Right atrium auricular region (tissue), 2 donors: Measurements from ENCODE around the gene CSMD2. TPM values are rescaled to one million over a fixed set of nuclear protein-coding genes. Genes with fewer than 3 reads are reported as not detected.
A peak's percentile ranks its signal among the peaks of the same experiment; 100 is the strongest.

Experiments used
- DNase-seq: peaks from one replicate; pipeline ENCODE4 v3.0.0-alpha.2; 2019; ENCODE audit warnings: low spot score
- H3K27ac ChIP-seq, 2 donors: fragments of 200-600 bp; sonication (generic); 1 replicate in 1 of 2; 2 replicates in 1 of 2; pipeline ENCODE4 v1.5.1; 2016 to 2019
- H3K27me3 ChIP-seq, 2 donors: fragments of 200-600 bp; sonication (generic); one replicate each; pipeline versions ENCODE4 v1.5.1 to v1.6.0; 2017 to 2019
- H3K36me3 ChIP-seq: fragments of 200-600 bp; sonication (generic); one replicate; pipeline ENCODE4 v1.5.1; 2016
- H3K4me1 ChIP-seq, 2 donors: fragments of 200-600 bp; sonication (generic); one replicate each; pipeline versions ENCODE4 v1.5.1 to v1.6.0; 2017 to 2019
- H3K4me3 ChIP-seq, 2 donors: fragments of 200-600 bp; sonication (generic); 1 replicate in 1 of 2; 2 replicates in 1 of 2; pipeline ENCODE4 v1.5.1; 2017 to 2019; ENCODE audit warnings: mild to moderate bottlenecking in 1 of 2, moderate library complexity in 1 of 2
- H3K9me3 ChIP-seq, 2 donors: fragments of 200-600 bp; sonication (generic); one replicate each; pipeline ENCODE4 v1.5.1; 2019
- total RNA-seq, 2 donors: library from RNA; depleted of rRNA; stranded (reverse); fragments of >200 nt; gene quantifications; one replicate each; pipeline ENCODE4 v1.1.0, GENCODE V29; 2016
- TF ChIP-seq, protein P1 (sequence below), 2 donors: fragments of 200-600 bp; sonication (generic); IDR thresholded peaks; one replicate each; pipeline ENCODE4 v1.5.1; 2019; ENCODE audit warnings: antibody characterized with exemption in 2 of 2

Gene CSMD2
- total RNA-seq, 2 donors from 2014 or later = 0.39 to 0.44 TPM

- no peaks in the 10 kb centered on the region for H3K36me3 ChIP-seq
- H3K9me3 ChIP-seq = no peaks in the 10 kb centered on the region
- H3K27ac ChIP-seq = no peak overlapping the region
- no peak overlapping the region for H3K4me3 ChIP-seq
- DNase-seq = no peak
- TF ChIP-seq, protein P1, sequence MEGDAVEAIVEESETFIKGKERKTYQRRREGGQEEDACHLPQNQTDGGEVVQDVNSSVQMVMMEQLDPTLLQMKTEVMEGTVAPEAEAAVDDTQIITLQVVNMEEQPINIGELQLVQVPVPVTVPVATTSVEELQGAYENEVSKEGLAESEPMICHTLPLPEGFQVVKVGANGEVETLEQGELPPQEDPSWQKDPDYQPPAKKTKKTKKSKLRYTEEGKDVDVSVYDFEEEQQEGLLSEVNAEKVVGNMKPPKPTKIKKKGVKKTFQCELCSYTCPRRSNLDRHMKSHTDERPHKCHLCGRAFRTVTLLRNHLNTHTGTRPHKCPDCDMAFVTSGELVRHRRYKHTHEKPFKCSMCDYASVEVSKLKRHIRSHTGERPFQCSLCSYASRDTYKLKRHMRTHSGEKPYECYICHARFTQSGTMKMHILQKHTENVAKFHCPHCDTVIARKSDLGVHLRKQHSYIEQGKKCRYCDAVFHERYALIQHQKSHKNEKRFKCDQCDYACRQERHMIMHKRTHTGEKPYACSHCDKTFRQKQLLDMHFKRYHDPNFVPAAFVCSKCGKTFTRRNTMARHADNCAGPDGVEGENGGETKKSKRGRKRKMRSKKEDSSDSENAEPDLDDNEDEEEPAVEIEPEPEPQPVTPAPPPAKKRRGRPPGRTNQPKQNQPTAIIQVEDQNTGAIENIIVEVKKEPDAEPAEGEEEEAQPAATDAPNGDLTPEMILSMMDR (IDR thresholded peaks at IDR 0.05) = no peak
- H3K27me3 ChIP-seq = no peaks in the 10 kb centered on the region
- no peaks in the 10 kb centered on the region for H3K4me1 ChIP-seq
Measured at GRCh38 chr1:33837635-33838034, 327.4 kb downstream of the CSMD2 start.

DNA sequence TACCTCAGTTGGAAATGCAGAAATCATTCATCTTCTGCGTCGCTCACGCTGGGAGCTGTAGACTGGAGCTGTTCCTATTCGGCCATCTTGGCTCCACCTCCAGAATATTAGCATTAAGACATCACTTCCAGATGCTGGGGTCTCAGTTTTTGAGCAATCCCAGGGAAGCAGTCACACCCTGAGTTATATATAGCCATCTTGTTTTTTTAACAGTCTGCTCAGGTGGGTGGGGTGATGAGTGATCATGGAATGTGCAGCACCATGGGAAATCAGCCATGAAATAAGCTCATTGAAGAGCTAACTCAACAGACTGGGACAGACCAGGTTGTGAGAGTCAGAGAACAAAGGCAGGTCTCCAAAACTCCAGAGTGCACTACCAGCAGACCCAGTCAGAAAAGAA is 328.1 kb downstream of the CSMD2 start:
- TF ChIP-seq, protein P1 (IDR thresholded peaks at IDR 0.05) = no peak
- no peaks in the 10 kb centered on the region for H3K4me1 ChIP-seq
- no peaks in the 10 kb centered on the region for H3K9me3 ChIP-seq
- no peak overlapping the region for H3K27ac ChIP-seq
- DNase-seq = no peak
- H3K4me3 ChIP-seq = no peak overlapping the region
- H3K36me3 ChIP-seq = no peaks in the 10 kb centered on the region
- H3K27me3 ChIP-seq = no peaks in the 10 kb centered on the region

DNA sequence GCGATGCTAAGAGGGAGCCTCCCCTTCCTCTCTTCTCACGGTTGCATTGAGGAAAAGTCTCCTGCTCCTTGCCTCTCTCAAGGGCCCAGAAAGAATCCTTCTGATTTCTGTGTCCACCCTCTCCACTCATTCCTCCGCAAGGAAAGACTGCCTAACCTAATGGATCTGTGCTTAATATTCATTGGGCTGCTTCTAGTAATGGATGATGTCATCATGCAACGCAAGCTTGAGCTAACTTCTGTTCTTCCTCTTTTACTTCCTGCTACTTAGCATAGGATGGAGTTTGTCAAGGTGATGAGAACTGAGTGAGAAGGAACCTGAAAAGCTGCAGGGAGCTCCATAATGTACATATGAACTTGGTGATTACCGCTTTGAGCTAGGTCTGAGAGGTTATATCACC is 336.4 kb downstream of the CSMD2 start:
- H3K4me3 ChIP-seq = no peak overlapping the region
- H3K36me3 ChIP-seq = no peaks in the 10 kb centered on the region
- TF ChIP-seq, protein P1 (IDR thresholded peaks at IDR 0.05) = no peak
- peak; percentile 18 for DNase-seq
- H3K27ac ChIP-seq = no peak overlapping the region
- no peaks in the 10 kb centered on the region for H3K9me3 ChIP-seq
- H3K4me1 ChIP-seq = no peaks in the 10 kb centered on the region
- H3K27me3 ChIP-seq = no peaks in the 10 kb centered on the region

DNA sequence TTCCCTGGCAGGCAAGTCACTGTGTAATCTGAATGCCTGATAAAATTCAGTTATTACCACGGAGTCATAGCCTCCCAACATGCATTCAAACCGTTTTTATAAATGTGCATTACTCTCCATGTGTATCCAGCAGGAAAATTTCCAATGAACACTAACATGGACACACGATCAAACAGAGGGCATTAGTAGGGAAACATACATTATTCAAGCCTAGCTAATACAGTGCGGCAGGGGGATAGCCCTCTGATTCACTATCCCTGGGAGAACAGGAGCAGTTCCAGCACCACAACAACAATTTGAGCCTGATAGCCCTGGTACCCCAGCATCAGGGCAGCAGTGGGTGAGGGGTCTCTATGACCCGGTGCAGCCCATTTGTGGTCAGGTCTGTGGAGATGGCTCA is 337.0 kb downstream of the CSMD2 start:
- TF ChIP-seq, protein P1 (IDR thresholded peaks at IDR 0.05) = no peak
- peak; percentile 34 for DNase-seq

GRCh38 chr1:33826711-33827110 is 338.3 kb downstream of the CSMD2 start:
- Histone ChIP-seq H3K36me3 (no peaks in the 10 kb centered on the region), H3K4me1 (no peaks in the 10 kb centered on the region), H3K4me3 (no peak overlapping the region), H3K9me3 (no peaks in the 10 kb centered on the region), H3K27me3 (no peaks in the 10 kb centered on the region), H3K27ac (no peak overlapping the region)
- TF ChIP-seq, protein P1 (IDR thresholded peaks at IDR 0.05) = no peak
- peak; percentile 16 for DNase-seq

More for the DNA sequence above, 337.0 kb downstream of the CSMD2 start:
- Histone ChIP-seq H3K36me3 (no peaks in the 10 kb centered on the region), H3K4me1 (no peaks in the 10 kb centered on the region), H3K4me3 (no peak overlapping the region), H3K9me3 (no peaks in the 10 kb centered on the region), H3K27me3 (no peaks in the 10 kb centered on the region), H3K27ac (no peak overlapping the region)

GRCh38 chr1:33826311-33826710 is 338.7 kb downstream of the CSMD2 start:
- DNase-seq = no peak
- H3K27me3 ChIP-seq = no peaks in the 10 kb centered on the region
- H3K4me1 ChIP-seq = no peaks in the 10 kb centered on the region
- no peaks in the 10 kb centered on the region for H3K36me3 ChIP-seq
- H3K9me3 ChIP-seq = no peaks in the 10 kb centered on the region
- no peak overlapping the region for H3K27ac ChIP-seq
- TF ChIP-seq, protein P1 (IDR thresholded peaks at IDR 0.05) = no peak
- H3K4me3 ChIP-seq = no peak overlapping the region
